Measurements from ENCODE around the gene GPD2.

GPD2 gene

GRCh38 chr2:156563994-156564753 is 128.0 kb downstream of the GPD2 start:
- TF ChIP-seq, protein P1, sequence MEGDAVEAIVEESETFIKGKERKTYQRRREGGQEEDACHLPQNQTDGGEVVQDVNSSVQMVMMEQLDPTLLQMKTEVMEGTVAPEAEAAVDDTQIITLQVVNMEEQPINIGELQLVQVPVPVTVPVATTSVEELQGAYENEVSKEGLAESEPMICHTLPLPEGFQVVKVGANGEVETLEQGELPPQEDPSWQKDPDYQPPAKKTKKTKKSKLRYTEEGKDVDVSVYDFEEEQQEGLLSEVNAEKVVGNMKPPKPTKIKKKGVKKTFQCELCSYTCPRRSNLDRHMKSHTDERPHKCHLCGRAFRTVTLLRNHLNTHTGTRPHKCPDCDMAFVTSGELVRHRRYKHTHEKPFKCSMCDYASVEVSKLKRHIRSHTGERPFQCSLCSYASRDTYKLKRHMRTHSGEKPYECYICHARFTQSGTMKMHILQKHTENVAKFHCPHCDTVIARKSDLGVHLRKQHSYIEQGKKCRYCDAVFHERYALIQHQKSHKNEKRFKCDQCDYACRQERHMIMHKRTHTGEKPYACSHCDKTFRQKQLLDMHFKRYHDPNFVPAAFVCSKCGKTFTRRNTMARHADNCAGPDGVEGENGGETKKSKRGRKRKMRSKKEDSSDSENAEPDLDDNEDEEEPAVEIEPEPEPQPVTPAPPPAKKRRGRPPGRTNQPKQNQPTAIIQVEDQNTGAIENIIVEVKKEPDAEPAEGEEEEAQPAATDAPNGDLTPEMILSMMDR (IDR thresholded peaks at IDR 0.05; ENCODE audit: poor library complexity, severe bottlenecking) = no peak
- no peak overlapping the region for H3K4me3 ChIP-seq (ENCODE audit: severe bottlenecking)
- H3K27me3 ChIP-seq (ENCODE audit: insufficient read depth, poor library complexity, severe bottlenecking) = no peaks in the 10 kb centered on the region
- no peak overlapping the region for H3K27ac ChIP-seq (ENCODE audit: poor library complexity, severe bottlenecking)
- no peaks in the 10 kb centered on the region for H3K4me1 ChIP-seq (ENCODE audit: insufficient read depth, poor library complexity, severe bottlenecking)
- DNase-seq (ENCODE audit: low spot score) (no peak), ATAC-seq (ENCODE audit: low read depth) (no peak)
- peaks cover 16% of the 10 kb centered on the region for H3K36me3 ChIP-seq (ENCODE audit: low read depth)
- no peaks in the 10 kb centered on the region for H3K9me3 ChIP-seq (ENCODE audit: severe bottlenecking)

GRCh38 chr2:156565066-156565710 is 129.0 kb downstream of the GPD2 start:
- H3K27ac ChIP-seq (ENCODE audit: poor library complexity, severe bottlenecking) = no peak overlapping the region
- no peaks in the 10 kb centered on the region for H3K27me3 ChIP-seq (ENCODE audit: insufficient read depth, poor library complexity, severe bottlenecking)
- DNase-seq (ENCODE audit: low spot score) (no peak), ATAC-seq (ENCODE audit: low read depth) (no peak)
- H3K36me3 ChIP-seq (ENCODE audit: low read depth) = peaks cover 15% of the 10 kb centered on the region; the same call in 1 of the 2 replicates
- H3K9me3 ChIP-seq (ENCODE audit: severe bottlenecking) = no peaks in the 10 kb centered on the region
- TF ChIP-seq, protein P1 (IDR thresholded peaks at IDR 0.05; ENCODE audit: poor library complexity, severe bottlenecking) = no peak
- no peaks in the 10 kb centered on the region for H3K4me1 ChIP-seq (ENCODE audit: insufficient read depth, poor library complexity, severe bottlenecking)
- H3K4me3 ChIP-seq (ENCODE audit: severe bottlenecking) = no peak overlapping the region

GRCh38 chr2:156573710-156574109 is 137.5 kb downstream of the GPD2 start:
- peaks cover 43% of the 10 kb centered on the region for H3K36me3 ChIP-seq (ENCODE audit: low read depth)
- DNase-seq (ENCODE audit: low spot score) = no peak
- H3K4me3 ChIP-seq (ENCODE audit: severe bottlenecking) = no peak overlapping the region
- no peak for ATAC-seq (ENCODE audit: low read depth)
- H3K27ac ChIP-seq (ENCODE audit: poor library complexity, severe bottlenecking) = no peak overlapping the region
- H3K9me3 ChIP-seq (ENCODE audit: severe bottlenecking) = no peaks in the 10 kb centered on the region
- TF ChIP-seq, protein P1 (IDR thresholded peaks at IDR 0.05; ENCODE audit: poor library complexity, severe bottlenecking) = no peak
- H3K4me1 ChIP-seq (ENCODE audit: insufficient read depth, poor library complexity, severe bottlenecking) = no peaks in the 10 kb centered on the region
- H3K27me3 ChIP-seq (ENCODE audit: insufficient read depth, poor library complexity, severe bottlenecking) = no peaks in the 10 kb centered on the region

GRCh38 chr2:156574112-156574511 is 137.9 kb downstream of the GPD2 start:
- TF ChIP-seq, protein P1 (IDR thresholded peaks at IDR 0.05; ENCODE audit: poor library complexity, severe bottlenecking) = no peak
- Histone ChIP-seq H3K4me3 (ENCODE audit: severe bottlenecking) (no peak overlapping the region), H3K4me1 (ENCODE audit: insufficient read depth, poor library complexity, severe bottlenecking) (no peaks in the 10 kb centered on the region), H3K27ac (ENCODE audit: poor library complexity, severe bottlenecking) (no peak overlapping the region), H3K27me3 (ENCODE audit: insufficient read depth, poor library complexity, severe bottlenecking) (no peaks in the 10 kb centered on the region), H3K36me3 (ENCODE audit: low read depth) (peaks cover 42% of the 10 kb centered on the region), H3K9me3 (ENCODE audit: severe bottlenecking) (no peaks in the 10 kb centered on the region)
- no peak for ATAC-seq (ENCODE audit: low read depth)
- DNase-seq (ENCODE audit: low spot score) = no peak

- TF ChIP-seq, protein P1 (IDR thresholded peaks at IDR 0.05; ENCODE audit: poor library complexity, severe bottlenecking) = no peak
- ATAC-seq (ENCODE audit: low read depth) (no peak), DNase-seq (ENCODE audit: low spot score) (no peak)
- Histone ChIP-seq H3K36me3 (ENCODE audit: low read depth) (peaks cover 24% of the 10 kb centered on the region), H3K4me3 (ENCODE audit: severe bottlenecking) (no peak overlapping the region), H3K27me3 (ENCODE audit: insufficient read depth, poor library complexity, severe bottlenecking) (no peaks in the 10 kb centered on the region), H3K9me3 (ENCODE audit: severe bottlenecking) (no peaks in the 10 kb centered on the region), H3K4me1 (ENCODE audit: insufficient read depth, poor library complexity, severe bottlenecking) (no peaks in the 10 kb centered on the region), H3K27ac (ENCODE audit: poor library complexity, severe bottlenecking) (no peak overlapping the region)
These were observed 139.8 kb downstream of the GPD2 start for GRCh38 chr2:156576005-156576404.
